GM18502 (cell line): ENCODE data around the gene MGMT.

ENCODE experiments used
- ATAC-seq: cut with Tn5 transposase; IDR thresholded peaks from one replicate; pipeline ENCODE4 v1.9.1; 2021; ENCODE audit warnings: mild to moderate bottlenecking; ENCODE audit not compliant: unreplicated experiment, poor library complexity

Gene MGMT

DNA sequence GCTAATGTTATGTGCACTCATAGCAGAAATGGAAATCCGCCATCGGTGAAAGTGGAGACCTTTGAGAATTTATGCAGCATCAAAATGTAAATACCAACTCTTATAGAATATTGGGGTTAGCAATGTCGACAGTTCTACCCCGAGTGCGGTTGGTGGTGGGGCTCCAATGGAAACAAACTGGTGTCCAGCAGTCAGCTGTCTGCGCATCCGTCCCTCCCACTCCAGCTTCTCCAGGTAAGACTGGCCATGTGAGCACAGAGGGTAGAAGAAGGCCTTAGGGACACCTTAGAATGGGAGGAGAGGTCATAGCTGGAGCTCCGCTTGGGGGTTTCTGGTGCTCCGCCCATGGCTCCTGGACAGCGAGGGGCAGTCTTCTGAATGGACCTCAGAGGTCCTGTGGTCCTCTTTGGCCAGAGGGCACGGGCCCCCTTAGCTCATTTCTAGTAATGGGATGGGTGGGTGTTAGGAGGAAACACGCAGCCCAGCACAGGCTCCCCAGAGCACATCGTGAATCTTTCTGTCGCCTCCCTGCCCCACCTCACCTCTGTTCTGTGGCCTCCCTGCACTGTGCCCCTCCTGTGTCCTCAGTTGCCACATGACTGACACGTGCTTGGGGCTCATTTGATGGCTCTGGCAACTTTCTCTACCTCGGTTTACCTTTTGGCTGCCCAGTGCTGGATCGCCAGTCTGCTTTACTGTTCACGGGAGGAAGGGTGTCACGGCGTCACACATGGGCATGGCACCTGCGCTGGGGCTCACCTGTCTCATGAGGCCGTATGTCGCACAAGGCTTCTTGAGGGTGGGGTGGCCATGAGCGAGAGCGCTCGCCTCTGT, 50.0 kb downstream of the MGMT start:
- no peak for ATAC-seq

DNA sequence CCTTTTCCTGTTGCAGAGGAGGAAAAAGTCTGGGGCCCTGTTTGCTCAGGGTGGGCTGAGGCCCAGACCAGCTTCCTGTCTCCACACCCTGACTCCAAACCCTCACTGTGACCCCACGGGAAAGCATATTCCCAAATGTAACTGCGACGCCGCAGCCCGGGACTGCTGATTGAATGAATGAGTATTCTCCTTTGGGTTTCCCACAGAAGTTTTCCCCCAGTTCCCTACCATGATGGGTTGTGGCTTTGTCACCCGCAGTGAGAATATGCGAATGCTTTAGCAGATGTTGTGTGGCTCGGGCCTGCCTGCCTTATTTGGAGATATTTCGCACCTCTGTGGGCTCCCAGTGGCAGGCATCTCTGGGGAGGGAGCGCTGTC, 50.6 kb downstream of the MGMT start:
- ATAC-seq, result no peak

DNA sequence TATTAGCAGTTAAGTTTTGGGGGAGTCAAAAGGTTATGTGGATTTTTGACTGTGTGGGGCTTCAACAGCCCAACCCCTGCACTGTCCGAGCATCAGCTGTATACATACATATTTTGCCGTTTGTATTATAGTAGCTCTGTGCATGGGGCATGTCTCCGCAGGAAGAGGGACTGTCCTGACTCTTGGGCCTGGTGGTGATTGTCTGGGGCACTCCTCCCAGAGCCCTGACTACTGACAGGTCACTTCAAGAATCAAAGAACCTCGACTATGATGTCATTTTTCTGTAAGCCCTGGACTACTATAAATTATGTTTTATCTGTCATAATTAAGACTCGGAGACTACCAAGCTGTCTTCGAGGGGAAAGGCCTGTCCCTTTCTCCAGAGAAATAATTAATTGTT, 51.8 kb downstream of the MGMT start:
- no peak for ATAC-seq

DNA sequence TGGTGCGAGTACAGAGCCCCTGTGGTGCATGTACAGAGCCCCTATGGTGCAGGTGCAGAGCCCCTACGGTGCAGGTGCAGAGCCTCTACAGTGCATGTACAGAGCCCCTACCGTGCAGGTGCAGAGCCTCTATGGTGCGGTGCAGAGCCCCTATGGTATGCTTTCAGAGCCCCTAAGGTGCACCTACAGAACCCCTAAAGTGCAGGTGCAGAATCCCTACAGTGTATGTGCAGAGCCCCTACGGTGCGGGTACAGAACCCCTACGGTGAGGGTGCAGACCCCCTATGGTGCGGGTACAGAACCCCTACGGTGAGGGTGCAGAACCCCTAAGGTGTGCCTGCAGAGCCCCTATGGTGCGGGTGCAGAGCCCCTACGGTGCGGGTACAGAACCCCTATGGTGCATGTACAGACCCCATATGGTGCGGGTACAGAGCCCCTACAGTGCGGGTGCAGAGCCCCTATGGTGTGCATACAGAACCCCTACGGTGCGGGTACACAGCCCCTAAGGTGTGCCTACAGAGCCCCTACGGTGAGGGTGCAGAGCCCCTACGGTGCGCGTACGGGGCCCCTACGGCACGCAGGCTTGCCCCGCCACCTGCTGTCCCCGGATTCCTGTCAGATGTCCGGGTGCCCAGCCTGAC, 53.5 kb downstream of the MGMT start:
- no peak for ATAC-seq

DNA sequence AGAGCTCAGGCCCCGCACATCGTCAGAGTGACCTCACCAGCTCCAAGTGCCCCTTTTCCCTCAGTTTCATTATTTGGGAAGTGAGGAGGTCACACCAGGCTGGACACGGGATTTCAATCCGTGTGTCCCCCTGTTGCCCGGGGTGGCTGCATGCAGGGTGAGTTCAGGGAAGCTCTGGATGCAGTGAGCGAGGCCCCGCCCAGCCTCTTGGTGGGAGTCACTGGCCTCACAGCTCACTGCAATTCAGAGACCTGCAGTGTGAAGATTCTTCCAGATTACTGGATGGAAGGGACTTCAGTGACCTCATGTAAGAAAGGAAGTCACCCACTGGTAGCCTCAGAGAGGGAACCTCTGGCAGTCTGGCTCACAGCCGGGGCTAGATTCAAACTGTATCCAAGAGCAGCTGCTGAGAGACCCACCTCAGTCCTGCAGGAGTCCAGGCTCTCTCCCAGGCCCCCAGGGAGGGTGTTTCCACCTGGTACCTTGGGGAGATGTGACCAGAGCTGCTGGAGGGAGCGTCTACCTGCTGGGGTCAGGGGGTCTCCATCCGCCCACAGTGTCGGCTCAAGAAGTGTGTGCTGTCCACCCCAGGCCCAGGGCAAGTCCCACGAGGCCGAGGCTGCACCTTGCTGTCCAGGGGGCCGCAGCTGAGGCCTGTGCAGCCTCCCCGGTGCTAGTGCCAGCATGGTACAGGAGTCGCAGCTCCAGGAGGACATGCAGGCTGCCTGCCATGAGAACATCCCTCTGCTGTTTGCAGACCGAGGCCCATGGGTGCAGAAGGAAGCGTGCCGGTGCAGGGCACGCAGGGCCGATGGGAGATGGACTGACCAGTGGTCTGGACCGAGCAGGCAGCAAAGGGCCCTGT, 54.4 kb downstream of the MGMT start:
- ATAC-seq, result no peak

DNA sequence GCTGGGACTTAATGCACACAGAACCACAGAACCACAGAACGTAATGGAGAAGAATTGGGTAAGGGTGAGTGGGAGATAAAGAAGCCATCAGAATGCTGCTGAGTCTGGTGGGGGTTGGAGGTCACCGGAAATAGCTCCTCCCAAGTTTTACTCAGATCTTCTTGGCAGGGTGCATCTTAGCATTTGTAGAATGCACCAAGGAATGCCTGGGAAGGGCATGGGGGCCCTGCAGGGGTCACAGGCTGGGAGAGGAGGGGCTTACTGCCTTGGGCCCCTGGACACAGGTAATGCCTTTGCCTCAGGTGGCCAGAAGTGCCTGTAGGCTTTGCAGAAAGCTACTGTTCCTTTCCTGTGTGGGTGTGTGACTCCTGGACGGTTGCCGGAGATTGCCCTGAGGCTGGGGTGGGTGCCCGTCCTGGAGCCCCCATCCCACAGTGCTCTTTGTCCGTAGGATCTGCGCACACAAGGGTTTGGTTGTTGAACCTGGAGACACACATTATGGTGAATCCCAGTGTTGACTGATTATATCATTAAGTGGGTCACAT, 55.1 kb downstream of the MGMT start:
- ATAC-seq, result no peak

DNA sequence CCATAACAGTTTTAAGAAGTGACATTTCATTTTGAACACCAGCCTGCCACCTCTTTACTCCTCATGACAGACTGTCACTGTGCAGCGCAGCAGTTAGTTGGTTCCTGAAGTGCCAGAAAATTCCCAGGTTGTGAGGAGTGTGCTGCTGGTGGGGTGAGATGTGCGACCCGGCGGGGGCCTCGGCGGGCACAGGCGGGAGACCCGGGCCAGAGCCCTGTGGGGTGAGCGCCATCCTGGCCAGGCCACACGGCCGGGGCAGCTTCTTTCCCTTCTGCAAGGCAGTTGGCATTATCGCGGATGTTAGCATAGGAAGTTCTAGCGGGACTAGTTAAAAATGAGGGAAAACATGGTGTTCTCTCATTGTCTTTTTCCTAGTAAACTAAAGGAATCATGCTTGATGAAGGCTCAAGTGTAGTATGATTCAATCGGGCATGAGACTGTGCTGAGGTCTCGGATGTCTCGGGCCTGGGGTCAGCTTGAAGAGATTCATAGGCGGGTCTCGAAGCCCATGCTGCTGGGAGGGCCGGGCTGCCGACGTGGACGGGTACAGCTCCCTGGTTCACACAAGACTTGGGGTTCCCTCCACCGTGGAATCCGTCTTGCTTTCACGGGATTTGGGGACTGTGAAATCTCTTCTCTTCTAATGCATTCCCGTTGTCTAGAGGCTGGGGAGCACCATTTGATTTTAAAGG, 56.1 kb downstream of the MGMT start:
- no peak for ATAC-seq

DNA sequence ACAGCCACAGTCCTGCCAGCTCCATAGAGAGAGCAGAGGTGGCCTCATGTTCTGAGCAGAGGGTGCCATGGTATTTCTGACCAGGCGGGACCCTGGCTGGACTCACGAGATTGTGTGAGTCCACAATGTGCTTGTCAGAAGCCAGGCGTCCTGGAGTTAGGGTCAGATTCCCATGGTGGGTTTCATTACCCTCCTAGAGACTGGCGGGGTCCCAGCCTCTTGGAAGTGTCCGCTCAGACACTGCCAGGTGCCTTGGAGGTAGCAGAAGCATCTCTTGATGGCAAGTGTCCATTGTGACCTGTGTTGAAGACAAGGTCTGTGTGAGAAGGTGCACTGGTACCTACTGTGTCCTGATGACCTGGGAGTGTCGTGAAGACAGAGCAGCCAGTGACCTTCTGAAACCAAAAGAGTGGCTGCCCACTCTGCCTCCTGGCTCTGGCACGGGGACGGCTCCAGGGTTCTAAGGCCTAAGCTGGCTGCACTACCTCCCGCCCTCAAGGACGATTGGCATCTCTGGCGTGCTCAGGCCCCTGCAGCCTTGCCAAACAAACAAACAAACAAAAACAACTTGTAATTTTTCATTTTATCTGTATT, 56.8 kb downstream of the MGMT start:
- no peak for ATAC-seq

DNA sequence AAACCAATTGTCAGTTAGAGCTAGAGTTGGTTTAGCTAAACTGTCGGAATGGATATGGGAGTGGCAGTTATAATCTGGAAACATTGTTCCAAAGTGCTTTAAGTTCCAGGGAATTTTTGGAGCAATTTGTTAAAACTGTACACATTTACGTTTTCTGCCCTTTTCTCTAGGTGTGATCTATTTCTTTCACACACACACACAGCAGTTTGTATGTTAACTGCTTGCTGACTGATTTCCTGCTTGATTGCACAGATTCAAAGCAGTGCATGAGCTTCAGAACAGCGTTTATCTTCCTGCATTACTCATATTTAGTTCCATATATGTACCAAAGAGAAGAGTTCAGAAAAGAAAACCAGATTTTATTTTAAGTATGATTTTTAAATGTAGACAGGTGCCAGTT, 57.9 kb downstream of the MGMT start:
- no peak for ATAC-seq

DNA sequence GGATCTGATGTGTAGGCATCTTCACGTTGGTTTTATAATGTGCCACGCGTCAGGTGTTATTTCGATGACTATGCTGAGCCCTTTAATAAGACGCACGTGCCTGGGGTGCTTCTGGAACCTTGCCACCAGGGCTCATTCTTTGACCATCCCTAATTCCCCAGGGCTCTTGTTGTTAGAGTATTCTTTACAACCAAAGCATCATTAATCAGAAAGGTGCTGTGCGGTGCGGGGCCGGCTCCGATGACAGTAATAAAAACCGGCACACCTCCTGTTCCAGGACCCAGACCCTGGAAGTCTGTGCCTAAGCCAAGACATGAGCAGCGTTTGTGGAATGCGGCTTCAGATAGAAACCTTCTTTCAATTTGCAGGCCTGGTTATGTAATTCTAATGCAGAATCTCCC, 58.4 kb downstream of the MGMT start:
- ATAC-seq, result no peak

DNA sequence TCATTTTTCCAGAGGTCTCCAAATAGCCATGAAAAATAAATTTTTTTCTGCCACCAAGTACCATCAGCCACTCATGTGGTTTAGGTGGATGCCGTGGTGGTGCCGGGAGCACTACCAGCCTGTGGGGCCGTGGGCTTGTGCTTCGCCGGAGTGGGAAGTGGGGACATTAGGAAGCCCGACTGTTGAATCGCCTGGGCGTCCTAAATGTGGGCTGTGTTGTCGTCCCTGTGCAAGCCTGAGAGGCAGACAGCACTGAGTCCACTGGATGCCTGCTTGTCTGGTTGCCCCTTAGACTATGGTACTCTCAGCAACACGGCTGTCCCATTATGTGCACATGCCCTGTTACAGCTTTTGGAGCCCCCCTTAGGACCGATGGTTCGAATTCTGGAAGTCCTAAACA, 59.9 kb downstream of the MGMT start:
- no peak for ATAC-seq

DNA sequence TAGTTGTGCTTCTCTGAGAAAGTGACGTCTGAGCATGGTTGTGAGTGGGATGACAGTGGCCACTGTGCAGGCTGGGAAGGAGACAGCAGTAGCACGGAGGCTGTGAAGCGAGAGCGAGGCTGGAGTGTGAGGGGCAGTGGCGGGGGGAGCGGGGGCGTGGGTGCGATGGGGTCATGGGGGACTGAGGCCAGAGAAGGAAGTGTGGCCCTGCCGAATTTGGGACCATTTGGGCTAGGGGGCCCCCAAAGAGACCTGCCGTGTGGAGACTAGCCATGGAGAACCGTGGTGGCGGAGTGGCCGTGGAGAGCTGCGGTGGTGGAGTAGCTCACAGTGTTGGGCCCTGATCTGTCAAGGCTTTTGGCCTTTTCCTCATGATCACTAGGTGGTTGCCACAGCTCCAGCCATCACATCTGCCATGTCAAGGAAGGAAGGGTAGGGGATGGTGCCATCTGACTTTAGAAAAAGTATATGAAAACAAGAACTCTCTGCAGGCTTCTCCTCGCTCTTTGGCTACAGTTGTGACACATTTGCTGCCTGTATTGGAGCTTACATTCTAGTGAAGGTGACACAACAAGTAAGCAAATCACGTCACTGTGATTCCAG, 61.4 kb downstream of the MGMT start:
- ATAC-seq, result no peak

DNA sequence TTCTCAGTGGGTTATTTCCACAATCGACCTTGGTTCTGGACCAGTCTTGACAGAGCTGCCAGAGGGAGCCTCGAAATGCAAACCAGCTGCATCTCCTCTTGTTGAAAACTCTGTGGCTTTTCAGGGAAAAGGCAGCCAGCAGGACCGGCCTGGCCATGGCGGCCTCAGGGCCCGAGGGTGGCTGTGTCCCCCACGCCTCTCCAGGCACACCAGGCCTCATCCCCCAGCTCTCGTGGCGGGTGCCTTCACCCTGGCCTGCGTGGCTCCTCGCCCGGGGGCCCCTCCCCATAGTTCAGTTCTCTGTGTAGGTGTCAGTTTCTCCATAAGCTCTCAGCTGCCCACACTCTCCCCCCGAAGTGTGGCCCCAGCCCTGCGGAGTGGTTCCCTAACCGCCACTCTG, 63.5 kb downstream of the MGMT start:
- ATAC-seq, result no peak

DNA sequence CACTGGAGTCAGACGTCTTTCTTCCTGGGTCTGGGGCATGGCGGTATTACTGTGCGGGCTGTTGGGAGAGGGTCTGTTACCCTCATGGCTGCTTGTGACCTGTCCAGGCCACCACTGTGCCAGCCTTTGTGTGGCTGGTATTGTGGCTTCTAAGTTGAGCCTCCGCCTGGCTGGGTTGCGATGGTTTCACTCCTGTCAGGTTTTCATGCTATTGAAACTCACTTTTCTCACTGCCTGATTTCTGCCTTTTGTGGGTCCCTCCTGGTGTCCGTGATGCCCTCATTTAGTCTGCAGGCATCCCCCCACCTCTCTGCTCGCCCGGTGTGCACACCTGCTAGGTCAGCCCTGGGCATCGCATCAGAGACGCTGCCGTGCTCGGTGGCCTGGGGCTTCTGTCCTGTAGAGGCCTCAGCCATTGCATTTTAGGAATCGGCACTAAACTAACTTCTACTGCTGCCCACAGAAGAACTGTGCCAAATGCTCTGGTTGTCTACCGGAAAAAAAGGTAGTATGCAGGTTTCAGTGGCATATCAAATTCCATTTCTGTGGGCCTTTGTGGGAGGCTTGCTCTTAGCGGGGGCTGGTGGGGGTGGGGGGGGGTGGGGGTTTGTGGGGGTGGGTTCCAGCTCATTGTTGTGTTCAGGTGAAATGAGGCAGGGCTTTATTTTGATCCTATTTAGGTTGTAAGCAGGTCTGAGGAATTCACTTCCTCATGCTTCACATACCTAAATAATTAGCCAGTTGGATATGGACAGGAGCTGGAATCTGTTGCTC, 64.3 kb downstream of the MGMT start:
- ATAC-seq, result no peak

DNA sequence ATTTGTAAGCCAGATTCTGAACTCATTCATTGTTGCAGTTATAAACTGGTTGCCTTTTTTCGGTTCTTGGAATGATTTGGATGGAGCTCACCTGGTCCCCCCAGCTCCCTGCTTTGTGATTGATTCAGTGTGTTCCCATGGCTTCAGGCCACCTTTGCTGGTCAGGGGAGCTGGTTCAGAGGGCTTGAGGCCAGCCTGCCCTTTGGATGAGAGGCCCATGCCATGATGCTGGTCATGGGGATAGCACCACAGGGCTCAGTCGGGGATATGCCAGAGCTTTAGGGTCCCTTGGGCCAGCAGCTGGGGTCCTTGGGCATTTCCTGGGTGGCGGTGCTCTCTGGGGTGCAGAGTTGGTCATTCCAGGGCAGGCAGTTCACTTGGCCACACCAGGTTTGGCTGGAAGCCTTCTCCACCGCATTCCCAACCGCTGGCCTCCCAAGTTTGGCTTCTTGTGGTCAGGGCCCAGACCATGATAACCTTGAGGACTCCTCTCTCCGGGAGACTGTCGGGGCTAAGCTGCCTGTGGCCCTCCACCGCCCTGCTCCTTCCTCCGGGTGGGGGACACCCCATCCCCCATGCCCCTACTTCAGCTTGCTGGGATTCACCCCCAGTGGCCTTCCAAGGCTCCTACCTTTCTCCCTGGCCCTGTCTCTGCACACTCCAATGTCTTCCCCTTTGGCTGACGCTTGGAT, 65.1 kb downstream of the MGMT start:
- no peak for ATAC-seq

DNA sequence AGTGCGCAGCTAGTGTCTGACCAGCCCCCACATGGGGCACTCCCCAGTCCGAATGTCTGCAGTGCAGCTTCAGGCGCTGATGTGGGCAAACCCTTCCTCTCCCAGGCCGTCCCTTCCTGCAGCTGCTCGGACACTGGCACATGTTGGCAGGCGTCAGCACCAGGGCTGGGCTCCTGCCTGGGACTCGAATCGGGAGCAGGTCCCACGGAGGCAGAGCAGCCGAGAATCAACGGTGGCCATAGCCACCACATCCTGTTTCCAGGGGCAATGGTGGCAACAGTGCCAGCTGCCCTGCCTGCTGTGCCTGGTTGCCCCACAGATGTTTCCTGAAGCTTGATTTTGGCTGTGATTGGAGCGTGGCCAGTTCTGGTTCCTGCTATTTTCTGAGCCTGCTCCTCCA, 65.8 kb downstream of the MGMT start:
- ATAC-seq, result no peak

DNA sequence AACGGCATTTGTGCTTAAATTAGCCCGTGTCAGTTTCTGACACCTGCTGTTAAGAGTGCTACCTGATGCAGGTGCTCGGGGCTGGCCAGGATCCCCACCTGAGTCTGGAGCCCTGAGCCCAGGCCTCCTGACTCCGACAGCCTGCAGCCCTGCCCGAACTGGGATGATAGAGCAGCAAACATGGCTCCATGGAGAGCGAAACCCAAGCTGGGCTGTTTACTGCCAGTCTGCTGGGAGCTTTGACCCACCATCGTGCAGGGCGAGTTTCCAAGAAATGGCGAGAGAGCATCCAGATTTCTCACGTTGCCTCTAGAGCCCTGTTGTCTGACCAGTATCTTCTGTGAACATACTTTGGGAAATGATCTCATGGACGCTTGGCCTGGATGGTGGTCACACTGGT, 66.2 kb downstream of the MGMT start:
- ATAC-seq, result no peak

DNA sequence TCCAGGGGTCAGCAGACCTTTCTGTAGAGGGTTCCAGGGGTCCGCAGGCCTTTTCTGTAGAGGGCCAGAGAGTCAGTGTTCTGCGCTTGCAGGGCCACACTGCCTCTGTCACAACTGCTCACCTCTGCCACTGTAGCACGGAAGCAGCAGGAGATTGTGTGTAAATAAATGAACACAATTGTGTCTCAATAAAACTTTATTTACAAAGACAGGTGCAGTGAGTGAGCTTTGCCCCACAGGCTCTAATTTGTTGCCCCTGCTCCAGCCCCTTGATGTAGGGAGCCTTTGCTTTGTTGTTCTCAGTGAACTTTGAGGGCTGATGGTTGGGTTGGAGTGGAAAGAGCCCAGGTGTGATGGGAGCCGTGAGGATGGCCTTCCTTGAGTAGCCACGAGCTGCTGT, 67.8 kb downstream of the MGMT start:
- ATAC-seq, result no peak
